GM21367 (cell line): ENCODE results near the gene PCDH1.

Experiments used
- ATAC-seq: cut with Tn5 transposase; IDR thresholded peaks from one replicate; pipeline ENCODE4 v1.9.1; 2021; ENCODE audit not compliant: unreplicated experiment

PCDH1 gene

GRCh38 chr5:141857226-141857625 lies 21.0 kb downstream of the PCDH1 start:
- ATAC-seq, result no peak

- ATAC-seq, result no peak
Measured at GRCh38 chr5:141856037-141856790, 22.0 kb downstream of the PCDH1 start.

- no peak for ATAC-seq
Measured at GRCh38 chr5:141855265-141856036, 22.8 kb downstream of the PCDH1 start.

- no peak for ATAC-seq
Measured at GRCh38 chr5:141853895-141854626, 24.1 kb downstream of the PCDH1 start.

- ATAC-seq, result no peak
Measured at GRCh38 chr5:141852448-141852847, 25.8 kb downstream of the PCDH1 start.

GRCh38 chr5:141851195-141851874 lies 26.9 kb downstream of the PCDH1 start:
- no peak for ATAC-seq

- no peak for ATAC-seq
Measured at GRCh38 chr5:141850786-141851185, 27.4 kb downstream of the PCDH1 start.

- ATAC-seq, result no peak
Measured at GRCh38 chr5:141850244-141850768, 27.9 kb downstream of the PCDH1 start.

- peak; percentile 66 for ATAC-seq
Measured at GRCh38 chr5:141849415-141850243, 28.6 kb downstream of the PCDH1 start.

- peak; percentile 14 for ATAC-seq
Measured at GRCh38 chr5:141848744-141849414, 29.3 kb downstream of the PCDH1 start.

- ATAC-seq, result no peak
Measured at GRCh38 chr5:141846031-141846430, 32.2 kb downstream of the PCDH1 start.

- no peak for ATAC-seq
Measured at GRCh38 chr5:141845371-141845851, 32.8 kb downstream of the PCDH1 start.

- ATAC-seq, result no peak
Measured at GRCh38 chr5:141844414-141845097, 33.7 kb downstream of the PCDH1 start.

- ATAC-seq, result no peak
Measured at GRCh38 chr5:141843156-141843927, 34.9 kb downstream of the PCDH1 start.

- ATAC-seq, result no peak
Measured at GRCh38 chr5:141841378-141842180, 36.6 kb downstream of the PCDH1 start.

GRCh38 chr5:141840826-141841360 lies 37.3 kb downstream of the PCDH1 start:
- ATAC-seq, result no peak

GRCh38 chr5:141840280-141840812 lies 37.9 kb downstream of the PCDH1 start:
- no peak for ATAC-seq
